ENCODE measurements around the gene ZNF764. TPM values are rescaled to one million over a fixed set of nuclear protein-coding genes. Genes with fewer than 3 reads are reported as not detected.

The ZNF764 gene
- total RNA-seq, 1 experiment from 2014 or later: 15.2 TPM

DNA sequence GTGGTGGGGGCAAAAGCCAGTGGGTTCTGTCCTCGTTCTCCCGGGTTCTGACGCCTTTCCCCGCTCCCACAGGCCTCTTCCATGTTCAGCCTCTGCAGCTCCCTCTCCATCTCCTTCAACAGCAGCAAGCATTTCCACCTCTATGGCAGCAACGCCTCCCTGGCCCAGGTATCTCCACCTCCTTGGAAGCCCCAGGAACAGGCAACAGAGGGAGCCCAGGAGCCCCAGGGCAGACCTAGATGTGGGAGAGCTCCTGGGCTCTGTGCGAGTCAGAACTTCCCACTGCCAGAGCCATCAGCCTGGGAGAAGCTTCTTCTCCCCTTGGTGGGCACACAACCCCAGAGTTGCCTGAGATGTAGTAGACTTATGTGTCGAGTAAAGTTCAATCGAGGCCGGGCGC lies 39.6 kb downstream of the ZNF764 start:
- no peaks in the 10 kb centered on the region for H3K36me3 ChIP-seq (ENCODE audit: insufficient read depth, low read length, poor library complexity, severe bottlenecking)
- ChIA-PET CTCF (no interaction called here), POLR2A (ENCODE audit: low non-redundant PET) (no interaction called here)
- no peak for TF ChIP-seq EZH2 (IDR thresholded peaks at IDR 0.05; ENCODE audit: borderline replicate concordance, low read depth, low read length, poor library complexity, severe bottlenecking)
- TF ChIP-seq, protein P1, sequence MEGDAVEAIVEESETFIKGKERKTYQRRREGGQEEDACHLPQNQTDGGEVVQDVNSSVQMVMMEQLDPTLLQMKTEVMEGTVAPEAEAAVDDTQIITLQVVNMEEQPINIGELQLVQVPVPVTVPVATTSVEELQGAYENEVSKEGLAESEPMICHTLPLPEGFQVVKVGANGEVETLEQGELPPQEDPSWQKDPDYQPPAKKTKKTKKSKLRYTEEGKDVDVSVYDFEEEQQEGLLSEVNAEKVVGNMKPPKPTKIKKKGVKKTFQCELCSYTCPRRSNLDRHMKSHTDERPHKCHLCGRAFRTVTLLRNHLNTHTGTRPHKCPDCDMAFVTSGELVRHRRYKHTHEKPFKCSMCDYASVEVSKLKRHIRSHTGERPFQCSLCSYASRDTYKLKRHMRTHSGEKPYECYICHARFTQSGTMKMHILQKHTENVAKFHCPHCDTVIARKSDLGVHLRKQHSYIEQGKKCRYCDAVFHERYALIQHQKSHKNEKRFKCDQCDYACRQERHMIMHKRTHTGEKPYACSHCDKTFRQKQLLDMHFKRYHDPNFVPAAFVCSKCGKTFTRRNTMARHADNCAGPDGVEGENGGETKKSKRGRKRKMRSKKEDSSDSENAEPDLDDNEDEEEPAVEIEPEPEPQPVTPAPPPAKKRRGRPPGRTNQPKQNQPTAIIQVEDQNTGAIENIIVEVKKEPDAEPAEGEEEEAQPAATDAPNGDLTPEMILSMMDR (conservative IDR thresholded peaks at IDR 0.05; ENCODE audit: low read depth, low read length): no peak
- no peak overlapping the region for H3K27ac ChIP-seq (ENCODE audit: low read depth, low read length, poor library complexity, severe bottlenecking)
- DNase-seq (ENCODE audit: low spot score): no peak
- intact Hi-C loops (cut with micrococcal nuclease; ENCODE audit: unreplicated experiment): no loop called here
- H3K4me3 ChIP-seq (ENCODE audit: low read depth, low read length, poor library complexity, severe bottlenecking): no peak overlapping the region
- no peaks in the 10 kb centered on the region for H3K9me3 ChIP-seq (ENCODE audit: low read depth, low read length, poor library complexity, severe bottlenecking)
- H3K4me1 ChIP-seq (ENCODE audit: insufficient read depth, low read length, poor library complexity, severe bottlenecking): no peaks in the 10 kb centered on the region
- H3K27me3 ChIP-seq (replicated peaks; ENCODE audit: insufficient read depth, low read depth, low read length, poor library complexity): no peaks in the 10 kb centered on the region
- no TSS peak for BruUV-seq (replicated peaks)

DNA sequence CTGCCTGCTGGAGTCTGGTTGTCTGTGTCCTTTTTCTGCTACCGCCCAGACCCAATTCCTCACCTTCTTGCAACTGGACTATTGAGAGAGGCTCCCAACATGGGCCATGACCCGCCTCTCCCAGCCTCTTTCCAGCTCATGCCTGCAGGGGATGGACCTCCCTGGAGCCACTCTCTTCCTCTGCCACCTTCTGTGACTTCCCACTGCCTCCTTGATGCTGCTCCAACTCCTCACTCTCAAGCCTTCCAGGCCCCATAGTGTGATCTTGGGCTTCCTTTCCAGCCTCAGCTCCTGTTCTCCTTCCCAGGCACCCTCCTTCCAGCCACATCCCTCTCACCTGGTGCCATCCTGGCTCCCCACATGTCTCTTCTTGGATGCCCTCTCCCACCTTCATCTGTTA lies 42.9 kb downstream of the ZNF764 start:
- no peak overlapping the region for H3K4me3 ChIP-seq (ENCODE audit: low read depth, low read length, poor library complexity, severe bottlenecking)
- no TSS peak for BruUV-seq (replicated peaks)
- TF ChIP-seq EZH2 (IDR thresholded peaks at IDR 0.05; ENCODE audit: borderline replicate concordance, low read depth, low read length, poor library complexity, severe bottlenecking): no peak
- TF ChIP-seq, protein P1 (conservative IDR thresholded peaks at IDR 0.05; ENCODE audit: low read depth, low read length): no peak
- H3K36me3 ChIP-seq (ENCODE audit: insufficient read depth, low read length, poor library complexity, severe bottlenecking): no peaks in the 10 kb centered on the region
- no peaks in the 10 kb centered on the region for H3K27me3 ChIP-seq (replicated peaks; ENCODE audit: insufficient read depth, low read depth, low read length, poor library complexity)
- intact Hi-C loops (cut with micrococcal nuclease; ENCODE audit: unreplicated experiment): no loop called here
- DNase-seq (ENCODE audit: low spot score): no peak
- H3K27ac ChIP-seq (ENCODE audit: low read depth, low read length, poor library complexity, severe bottlenecking): no peak overlapping the region
- POLR2A ChIA-PET (ENCODE audit: low non-redundant PET): no interaction called here
- H3K9me3 ChIP-seq (ENCODE audit: low read depth, low read length, poor library complexity, severe bottlenecking): no peaks in the 10 kb centered on the region
- CTCF ChIA-PET: interaction anchor here (0.6 kb wide), 1 partner anchor 23 kb away, joined by 3 read pairs; no protein-coding TSS in a partner anchor
- H3K4me1 ChIP-seq (ENCODE audit: insufficient read depth, low read length, poor library complexity, severe bottlenecking): no peaks in the 10 kb centered on the region

DNA sequence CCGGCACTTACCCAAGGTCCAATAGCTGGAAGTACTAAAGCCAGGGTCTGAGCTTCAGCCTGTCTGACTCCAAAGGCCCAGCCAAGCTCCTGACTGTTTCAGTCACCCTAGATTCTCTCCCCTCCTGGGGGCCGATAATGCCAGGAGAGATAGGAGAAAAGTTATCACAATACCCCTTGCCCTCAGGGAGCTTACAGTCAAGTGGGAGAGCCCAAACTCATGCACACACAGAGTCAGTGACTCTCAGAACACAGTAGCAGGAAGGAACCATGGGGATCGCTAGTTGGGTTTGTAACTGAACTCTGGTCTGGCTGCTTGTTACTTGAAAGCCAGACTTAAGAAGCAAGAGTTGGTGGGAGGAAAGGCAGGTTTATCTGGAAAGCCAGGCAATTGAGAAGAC lies 46.7 kb downstream of the ZNF764 start:
- no TSS peak for BruUV-seq (replicated peaks)
- Histone ChIP-seq H3K4me1 (ENCODE audit: insufficient read depth, low read length, poor library complexity, severe bottlenecking) (no peaks in the 10 kb centered on the region), H3K27me3 (replicated peaks; ENCODE audit: insufficient read depth, low read depth, low read length, poor library complexity) (no peaks in the 10 kb centered on the region), H3K4me3 (ENCODE audit: low read depth, low read length, poor library complexity, severe bottlenecking) (no peak overlapping the region), H3K9me3 (ENCODE audit: low read depth, low read length, poor library complexity, severe bottlenecking) (no peaks in the 10 kb centered on the region), H3K27ac (ENCODE audit: low read depth, low read length, poor library complexity, severe bottlenecking) (no peak overlapping the region), H3K36me3 (ENCODE audit: insufficient read depth, low read length, poor library complexity, severe bottlenecking) (no peaks in the 10 kb centered on the region)
- intact Hi-C loops (cut with micrococcal nuclease; ENCODE audit: unreplicated experiment): no loop called here
- TF ChIP-seq EZH2 (IDR thresholded peaks at IDR 0.05; ENCODE audit: borderline replicate concordance, low read depth, low read length, poor library complexity, severe bottlenecking): no peak
- TF ChIP-seq, protein P1 (conservative IDR thresholded peaks at IDR 0.05; ENCODE audit: low read depth, low read length): no peak
- no peak for DNase-seq (ENCODE audit: low spot score)
- CTCF ChIA-PET: interaction anchor here (0.5 kb wide), 1 partner anchor 13 kb away, joined by 4 read pairs; no protein-coding TSS in a partner anchor
- POLR2A ChIA-PET (ENCODE audit: low non-redundant PET): no interaction called here
